Activated CD4-positive, alpha-beta T cell treated with anti-CD3 and anti-CD28 coated beads for 4 hours (primary cell): Measurements from ENCODE around the gene AGBL5.

Experiments used
- DNase-seq, 2 donors: peaks; one replicate each; pipeline ENCODE4 v3.0.0-alpha.2; 2020

The AGBL5 gene

GRCh38 chr2:27025281-27025800 is 26.1 kb upstream of the AGBL5 start:
- no peak for DNase-seq

- DNase-seq = no peak
These were observed 25.3 kb upstream of the AGBL5 start for GRCh38 chr2:27025861-27026851.

DNA sequence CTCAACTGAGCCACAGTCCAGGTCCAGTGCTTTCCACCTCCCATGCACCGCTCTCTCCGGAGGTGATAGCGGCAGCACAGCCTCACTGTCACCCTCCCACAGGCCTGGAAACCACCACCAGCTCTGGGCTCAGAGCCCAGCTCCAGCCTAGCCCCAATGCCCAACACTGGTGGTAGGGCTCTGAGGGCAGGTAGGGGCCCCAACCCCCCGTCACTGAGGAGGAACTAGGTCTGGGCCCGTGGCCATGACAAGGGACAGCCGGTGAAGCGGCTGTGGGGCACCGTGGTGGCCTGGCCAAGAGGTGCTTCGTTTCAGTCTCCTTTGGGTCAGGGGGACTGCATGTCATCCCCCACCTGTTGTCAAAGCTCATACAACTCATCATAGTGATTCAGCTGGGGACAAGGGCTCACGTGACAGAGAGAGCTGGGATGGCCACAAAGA is 24.2 kb upstream of the AGBL5 start:
- DNase-seq = no peak

DNA sequence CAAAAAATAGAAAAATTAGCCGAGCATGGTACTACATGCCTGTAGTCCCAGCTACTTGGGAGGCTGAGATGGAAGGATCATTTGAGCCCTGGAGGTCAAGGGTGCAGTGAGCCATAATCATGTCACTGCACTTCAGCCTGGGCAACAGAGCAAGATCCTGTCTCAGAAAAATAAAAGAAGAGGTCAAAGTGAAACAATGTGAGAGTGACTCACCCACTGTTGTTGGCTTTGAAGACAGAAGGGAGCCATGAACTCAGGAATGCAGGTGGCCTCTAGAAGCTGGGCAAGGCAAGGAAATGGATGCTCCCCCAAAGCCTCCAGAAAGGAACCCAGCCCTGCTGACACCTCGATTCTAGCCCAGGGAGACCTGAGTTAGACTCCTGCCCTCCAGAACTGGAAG is 22.4 kb upstream of the AGBL5 start:
- DNase-seq = no peak

DNA sequence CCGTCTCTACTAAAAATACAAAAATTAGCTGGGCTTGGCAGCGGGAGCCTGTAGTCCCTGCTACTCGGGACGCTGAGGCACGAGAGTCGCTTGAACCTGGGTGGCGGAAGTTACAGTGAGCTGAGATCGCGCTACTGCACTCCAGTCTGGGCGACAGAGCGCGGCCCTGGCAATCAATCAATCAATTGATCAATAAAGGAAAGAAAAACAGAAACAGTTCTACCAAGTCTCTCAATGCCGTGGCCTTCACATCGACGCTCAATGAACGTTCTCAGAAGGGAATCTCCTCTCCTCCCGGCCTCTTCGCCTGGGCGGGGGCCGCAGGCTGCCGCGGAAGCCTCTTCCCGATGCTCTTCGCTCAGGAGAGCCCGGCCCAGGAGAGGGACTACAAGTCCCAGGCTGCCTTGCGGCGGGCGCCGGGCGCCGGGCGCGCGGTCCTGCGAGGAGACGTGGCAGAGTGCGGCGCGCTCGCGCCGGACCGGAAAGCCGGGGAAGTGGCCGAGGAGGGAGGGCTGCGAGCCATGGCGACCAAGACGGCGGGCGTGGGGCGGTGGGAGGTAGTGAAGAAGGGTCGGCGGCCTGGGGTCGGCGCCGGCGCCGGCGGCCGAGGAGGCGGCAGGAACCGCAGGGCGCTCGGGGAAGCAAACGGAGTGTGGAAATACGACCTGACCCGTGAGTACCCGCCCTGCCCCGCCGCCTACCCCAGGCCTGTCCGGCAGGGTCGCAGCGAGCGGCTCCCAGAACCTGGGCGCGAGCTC is 18.8 kb upstream of the AGBL5 start, which contains the start of gene TMEM214:
TSS of gene TMEM214 (plus strand) at position 471 of the 758 bp plus-strand sequence. CDS start at position 522, 51 bp downstream.
- DNase-seq = peak; percentile 72 to 76

DNA sequence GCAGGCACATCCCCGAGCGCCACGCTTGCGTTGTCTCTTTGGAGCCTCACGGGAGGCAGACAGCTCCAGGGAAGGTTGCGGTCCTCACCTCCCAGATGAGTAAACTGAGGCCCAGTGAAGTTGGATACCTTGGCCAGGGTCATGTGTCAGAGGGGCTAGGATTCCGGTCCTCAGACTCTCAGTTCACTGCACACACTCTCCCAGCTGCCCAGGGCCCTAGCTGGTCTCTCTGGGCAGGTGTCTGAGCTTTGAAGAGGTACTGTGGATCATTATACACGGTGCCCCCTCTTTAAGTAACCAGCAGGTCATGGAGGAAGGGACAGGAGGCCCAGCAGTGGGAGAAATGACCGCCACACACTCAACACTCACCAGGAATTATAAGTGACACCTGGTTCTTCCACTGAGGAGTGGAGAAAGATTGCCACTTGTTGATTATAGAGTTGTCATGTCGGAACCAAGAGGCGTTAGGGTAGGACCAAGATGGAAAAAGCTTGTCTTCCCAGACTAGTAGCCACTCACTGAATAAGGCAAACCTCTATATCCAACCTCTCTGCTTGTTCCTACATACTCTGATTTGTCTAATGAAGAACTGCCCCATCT is 18.1 kb upstream of the AGBL5 start:
- no peak for DNase-seq

DNA sequence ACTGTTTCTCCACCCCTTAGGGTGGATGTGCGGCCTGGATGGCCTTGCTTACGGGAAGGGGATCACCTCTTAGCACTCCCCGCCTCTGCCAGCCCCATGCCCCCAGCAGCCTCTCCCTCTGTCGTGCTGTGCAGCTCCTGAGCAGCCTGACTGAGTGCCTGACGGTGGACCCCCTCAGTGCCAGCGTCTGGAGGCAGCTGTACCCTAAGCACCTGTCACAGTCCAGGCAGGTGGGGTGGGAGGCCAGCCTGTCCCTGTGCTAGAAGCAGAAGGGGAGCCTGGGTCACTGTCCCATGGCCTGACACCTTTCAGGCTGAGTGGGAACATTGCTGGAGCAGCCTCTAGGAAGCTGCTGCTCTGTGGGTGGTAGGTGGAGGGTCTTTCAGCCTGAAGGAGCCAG is 13.5 kb upstream of the AGBL5 start:
- DNase-seq = no peak

DNA sequence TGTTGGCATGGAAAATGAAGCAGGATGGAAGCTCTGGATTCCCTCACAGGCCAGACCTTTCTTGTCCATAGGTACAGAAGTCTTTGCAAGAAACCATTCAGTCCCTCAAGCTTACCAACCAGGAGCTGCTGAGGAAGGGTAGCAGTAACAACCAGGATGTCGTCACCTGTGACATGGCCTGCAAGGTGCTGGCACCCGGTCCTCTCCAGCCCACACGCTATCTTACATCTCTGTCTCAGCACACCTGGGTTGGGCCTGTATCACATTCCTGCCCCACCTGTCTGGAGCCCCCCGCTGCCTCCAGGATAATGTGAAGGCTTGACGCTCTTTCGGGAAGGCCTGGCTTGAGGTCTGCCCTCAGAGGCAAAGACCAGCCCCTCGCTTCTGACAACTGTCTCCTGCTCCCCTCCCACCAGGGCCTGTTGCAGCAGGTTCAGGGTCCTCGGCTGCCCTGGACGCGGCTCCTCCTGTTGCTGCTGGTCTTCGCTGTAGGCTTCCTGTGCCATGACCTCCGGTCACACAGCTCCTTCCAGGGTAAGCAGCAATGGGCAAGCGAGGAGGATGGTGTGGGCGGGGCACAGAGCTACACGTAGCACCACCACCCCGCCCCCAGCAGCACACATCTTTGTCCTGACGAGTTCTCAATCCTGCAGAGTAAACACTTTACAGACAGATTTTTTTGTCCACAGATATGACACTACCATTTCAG is 12.7 kb upstream of the AGBL5 start:
- DNase-seq = no peak

GRCh38 chr2:27039426-27039825 is 12.0 kb upstream of the AGBL5 start:
- DNase-seq = no peak

- no peak for DNase-seq
These were observed 11.6 kb upstream of the AGBL5 start for GRCh38 chr2:27039871-27040270.

DNA sequence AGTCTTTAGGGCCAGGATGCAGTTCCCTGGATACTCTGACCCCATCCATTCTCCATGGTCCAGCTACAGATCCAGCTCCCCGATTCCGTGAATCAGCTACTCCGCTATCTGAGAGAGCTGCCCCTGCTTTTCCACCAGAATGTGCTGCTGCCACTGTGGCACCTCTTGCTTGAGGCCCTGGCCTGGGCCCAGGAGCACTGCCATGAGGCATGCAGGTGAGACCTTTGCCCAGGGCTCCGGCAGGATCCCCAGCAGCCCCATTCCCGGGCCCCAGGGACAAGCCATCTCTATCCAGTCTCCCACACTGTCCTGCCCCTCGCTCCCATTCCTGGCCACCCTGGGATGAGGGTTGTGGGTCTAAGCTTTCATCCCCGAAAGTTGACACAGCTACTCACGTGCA is 11.2 kb upstream of the AGBL5 start:
- no peak for DNase-seq

GRCh38 chr2:27041752-27042151 is 9.7 kb upstream of the AGBL5 start:
- no peak for DNase-seq

DNA sequence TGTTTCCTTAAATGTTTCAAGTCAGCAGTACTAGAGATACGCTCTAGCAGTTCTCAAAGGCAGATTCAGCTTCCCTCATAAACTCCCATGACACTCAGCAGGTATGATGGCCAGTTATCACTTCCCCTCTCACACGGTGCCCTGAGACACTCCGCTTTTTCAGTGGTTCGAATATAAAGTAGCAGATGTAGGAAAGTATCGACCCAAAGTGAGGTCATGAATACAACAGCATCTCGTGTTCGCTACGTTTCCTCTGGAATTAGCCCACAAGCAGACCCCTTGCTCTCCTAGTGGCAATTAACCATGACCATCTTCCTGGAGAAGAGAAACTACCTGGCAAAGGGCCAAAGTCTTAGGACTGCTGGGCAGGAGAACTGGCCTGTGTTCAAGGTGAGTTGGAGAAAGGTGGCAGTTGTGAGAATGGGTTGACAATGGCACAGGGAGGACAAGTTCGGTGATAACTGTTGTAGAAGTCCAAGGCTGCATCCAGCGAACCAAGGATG is 9.3 kb upstream of the AGBL5 start:
- no peak for DNase-seq

DNA sequence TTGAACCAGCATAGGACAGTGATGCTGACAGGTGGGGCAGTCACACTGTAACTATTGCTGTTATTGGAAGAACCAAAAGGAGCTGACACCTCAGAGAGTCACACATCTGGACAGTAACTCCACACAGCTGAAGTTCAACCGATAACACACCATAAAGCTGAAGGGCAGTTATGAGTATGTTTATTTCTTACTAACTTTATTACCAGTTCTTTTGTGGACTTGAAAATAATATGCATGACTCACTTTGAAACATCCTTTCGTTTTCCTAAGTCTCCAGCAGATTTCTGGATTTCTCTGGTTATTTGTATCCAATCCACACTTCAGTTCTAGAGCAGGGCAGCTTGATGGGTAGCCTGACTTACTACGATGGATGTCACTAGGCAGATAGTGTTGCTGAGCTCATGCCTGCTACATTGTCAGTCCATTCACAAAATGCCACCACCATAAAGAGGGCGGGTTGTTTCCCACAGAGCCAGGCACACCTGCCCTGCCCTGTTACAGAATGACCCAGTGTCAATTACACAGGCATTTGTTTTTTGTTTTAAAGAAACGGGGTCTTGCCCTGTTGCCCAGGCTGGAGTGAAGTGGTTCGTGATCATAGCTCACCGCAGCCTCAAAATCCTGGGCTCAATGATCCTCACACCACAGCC is 8.4 kb upstream of the AGBL5 start:
- no peak for DNase-seq

GRCh38 chr2:27049422-27050280 is 1.8 kb upstream of the AGBL5 start:
- DNase-seq = peak; percentile 57 to 77

DNA sequence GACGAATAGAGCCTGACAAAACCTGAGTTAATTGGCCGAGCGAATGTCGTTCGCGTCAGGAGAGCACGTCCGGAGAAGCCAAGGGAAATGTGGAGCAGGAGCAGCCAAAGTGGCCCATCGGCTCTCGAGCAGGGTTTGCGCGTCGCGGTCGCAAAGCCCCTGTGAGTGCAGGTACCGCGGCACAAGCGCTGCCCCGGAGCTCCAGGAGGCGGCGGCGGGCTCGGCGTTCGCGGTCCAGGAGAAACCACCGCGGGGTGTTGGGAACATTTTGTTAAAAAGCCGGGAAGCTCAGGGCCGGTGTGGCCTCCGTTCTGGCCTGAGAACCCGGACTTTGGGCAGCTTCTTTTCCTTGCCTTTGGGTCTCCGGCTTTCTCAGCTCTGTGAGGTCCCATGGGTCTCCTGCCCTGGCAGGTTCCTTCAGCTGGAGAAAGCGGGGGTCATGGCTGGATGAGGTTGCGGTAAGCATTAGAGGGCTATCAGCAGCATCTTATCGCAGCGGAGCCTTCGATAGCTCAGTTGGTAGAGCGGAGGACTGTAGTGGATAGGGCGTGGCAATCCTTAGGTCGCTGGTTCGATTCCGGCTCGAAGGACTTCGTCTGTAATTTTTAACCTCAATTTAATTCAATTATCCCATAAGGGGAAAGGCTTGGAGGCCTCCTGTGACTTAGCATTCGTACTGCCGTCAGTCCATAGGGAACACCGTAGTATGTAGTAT is 1.0 kb upstream of the AGBL5 start:
- peak; percentile 85 to 90 for DNase-seq

- DNase-seq = peak in 1 of 2 donors; percentile 39
These were observed 606 bp downstream of the AGBL5 start for GRCh38 chr2:27051902-27052645.

- DNase-seq = no peak
These were observed 1.9 kb downstream of the AGBL5 start for GRCh38 chr2:27053321-27053720.

DNA sequence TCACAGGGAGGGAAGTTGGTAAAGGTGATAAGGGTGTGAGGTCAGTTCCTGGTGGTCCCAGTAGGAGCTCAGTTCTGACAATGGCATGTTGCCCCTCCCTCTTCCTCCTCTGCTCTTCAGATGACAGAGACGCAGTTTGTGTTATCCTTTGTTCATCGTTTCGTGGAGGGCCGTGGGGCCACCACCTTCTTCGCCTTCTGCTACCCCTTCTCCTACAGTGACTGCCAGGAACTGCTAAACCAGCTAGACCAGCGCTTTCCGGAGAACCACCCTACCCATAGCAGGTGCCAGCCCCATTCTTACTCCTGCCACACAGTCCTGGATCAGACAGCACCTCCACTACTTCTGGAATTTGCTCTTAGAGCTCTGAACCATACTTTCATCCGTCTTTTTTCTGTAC is 2.3 kb downstream of the AGBL5 start:
- no peak for DNase-seq
